GM12874 (cell line): Measurements from ENCODE around the gene CHST10.

Experiments used
- CTCF ChIP-seq: IDR thresholded peaks from 2 replicates; pipeline ENCODE4 v1.5.1; 2011; ENCODE audit warnings: low read depth, mild to moderate bottlenecking, control low read depth, low read length, moderate library complexity; ENCODE audit not compliant: insufficient read depth

The CHST10 gene

GRCh38 chr2:100399714-100400113 lies 17.8 kb downstream of the CHST10 start:
- no peak for TF ChIP-seq CTCF

GRCh38 chr2:100397976-100398375 lies 19.5 kb downstream of the CHST10 start:
- TF ChIP-seq CTCF, result no peak

- TF ChIP-seq CTCF, result no peak
Observed at GRCh38 chr2:100397118-100397860, 20.2 kb downstream of the CHST10 start.

GRCh38 chr2:100396483-100396882 lies 21.0 kb downstream of the CHST10 start:
- TF ChIP-seq CTCF, result no peak

- no peak for TF ChIP-seq CTCF
Observed at GRCh38 chr2:100395532-100396350, 21.7 kb downstream of the CHST10 start.

GRCh38 chr2:100394111-100394641 lies 23.3 kb downstream of the CHST10 start:
- no peak for TF ChIP-seq CTCF

- no peak for TF ChIP-seq CTCF
Observed at GRCh38 chr2:100393362-100393761, 24.1 kb downstream of the CHST10 start.
